Measurements from ENCODE around the gene CNNM1. TPM values are rescaled to one million over a fixed set of nuclear protein-coding genes. Genes with fewer than 3 reads are reported as not detected.

The CNNM1 gene
- total and polyA plus RNA-seq, 12 donors = 0.07 to 2.0 (median 1.2) TPM; not detected in 1

- no peaks in the 10 kb centered on the region for H3K4me1 ChIP-seq (replicated peaks in 1 of 2)
- H3K27ac ChIP-seq = no peak overlapping the region
- no peaks in the 10 kb centered on the region for H3K36me3 ChIP-seq (replicated peaks in 1 of 2)
- intact Hi-C loops (cut with DNase I) = no loop called here
- no peaks in the 10 kb centered on the region for H3K9me3 ChIP-seq (replicated peaks in 1 of 3)
- 24 to 29% (median 25%) methylated on average over 5 of the region's 5 CpGs for WGBS, 4 donors
- DNase-seq = peak in 3 of 7 donors; percentile 10 to 23 (median 22)
- H3K27me3 ChIP-seq = peaks cover 3% of the 10 kb centered on the region
- no peak overlapping the region for H3K4me3 ChIP-seq
- TF ChIP-seq POLR2A (IDR thresholded peaks at IDR 0.05) = no peak
- TF ChIP-seq CTCF (IDR thresholded peaks at IDR 0.05) = no peak
These were observed 25.0 kb upstream of the CNNM1 start for GRCh38 chr10:99303899-99304861.

GRCh38 chr10:99304862-99305229, 24.3 kb upstream of the CNNM1 start:
- Histone ChIP-seq H3K36me3 (replicated peaks in 1 of 2) (no peaks in the 10 kb centered on the region), H3K27me3 (peaks cover 3% of the 10 kb centered on the region), H3K27ac (no peak overlapping the region), H3K4me1 (replicated peaks in 1 of 2) (no peaks in the 10 kb centered on the region), H3K9me3 (replicated peaks in 1 of 3) (no peaks in the 10 kb centered on the region), H3K4me3 (no peak overlapping the region)
- DNase-seq = no peak
- TF ChIP-seq CTCF (IDR thresholded peaks at IDR 0.05) (no peak), POLR2A (IDR thresholded peaks at IDR 0.05) (no peak)
- intact Hi-C loops (cut with DNase I) = no loop called here

GRCh38 chr10:99312501-99312900, 16.7 kb upstream of the CNNM1 start:
- WGBS, 4 donors = 76 to 84% (median 81%) methylated on average over 2 of the region's 2 CpGs

GRCh38 chr10:99315853-99316252, 13.3 kb upstream of the CNNM1 start:
- TF ChIP-seq CTCF (IDR thresholded peaks at IDR 0.05) = no peak
- TF ChIP-seq POLR2A (IDR thresholded peaks at IDR 0.05) = no peak
- Histone ChIP-seq H3K36me3 (replicated peaks in 1 of 2) (no peaks in the 10 kb centered on the region), H3K9me3 (replicated peaks in 1 of 3) (no peaks in the 10 kb centered on the region), H3K4me1 (replicated peaks in 1 of 2) (no peaks in the 10 kb centered on the region), H3K27ac (no peak overlapping the region), H3K27me3 (no peaks in the 10 kb centered on the region), H3K4me3 (no peak overlapping the region)
- WGBS, 4 donors = 89 to 93% (median 92%) methylated on average over 16 of the region's 16 CpGs
- intact Hi-C loops (cut with DNase I) = no loop called here
- DNase-seq = no peak

More at GRCh38 chr10:99312501-99312900, 16.7 kb upstream of the CNNM1 start:
- no peak overlapping the region for H3K4me3 ChIP-seq
- H3K27ac ChIP-seq = no peak overlapping the region
- no peaks in the 10 kb centered on the region for H3K9me3 ChIP-seq (replicated peaks in 1 of 3)
- TF ChIP-seq POLR2A (IDR thresholded peaks at IDR 0.05) = no peak
- TF ChIP-seq CTCF (IDR thresholded peaks at IDR 0.05) = no peak
- no peak for DNase-seq
- intact Hi-C loops (cut with DNase I) = no loop called here
- no peaks in the 10 kb centered on the region for H3K27me3 ChIP-seq
- no peaks in the 10 kb centered on the region for H3K36me3 ChIP-seq (replicated peaks in 1 of 2)
- no peaks in the 10 kb centered on the region for H3K4me1 ChIP-seq (replicated peaks in 1 of 2)
